ENCODE data around the gene MAP3K12. TPM values are rescaled to one million over a fixed set of nuclear protein-coding genes. Genes with fewer than 3 reads are reported as not detected.

MAP3K12 gene
- total and polyA plus RNA-seq, 2 of the 13 experiments (the other 11 are each of a cell fraction or from before 2014, with no cell fraction given), result 0.20 to 1.1 TPM

DNA sequence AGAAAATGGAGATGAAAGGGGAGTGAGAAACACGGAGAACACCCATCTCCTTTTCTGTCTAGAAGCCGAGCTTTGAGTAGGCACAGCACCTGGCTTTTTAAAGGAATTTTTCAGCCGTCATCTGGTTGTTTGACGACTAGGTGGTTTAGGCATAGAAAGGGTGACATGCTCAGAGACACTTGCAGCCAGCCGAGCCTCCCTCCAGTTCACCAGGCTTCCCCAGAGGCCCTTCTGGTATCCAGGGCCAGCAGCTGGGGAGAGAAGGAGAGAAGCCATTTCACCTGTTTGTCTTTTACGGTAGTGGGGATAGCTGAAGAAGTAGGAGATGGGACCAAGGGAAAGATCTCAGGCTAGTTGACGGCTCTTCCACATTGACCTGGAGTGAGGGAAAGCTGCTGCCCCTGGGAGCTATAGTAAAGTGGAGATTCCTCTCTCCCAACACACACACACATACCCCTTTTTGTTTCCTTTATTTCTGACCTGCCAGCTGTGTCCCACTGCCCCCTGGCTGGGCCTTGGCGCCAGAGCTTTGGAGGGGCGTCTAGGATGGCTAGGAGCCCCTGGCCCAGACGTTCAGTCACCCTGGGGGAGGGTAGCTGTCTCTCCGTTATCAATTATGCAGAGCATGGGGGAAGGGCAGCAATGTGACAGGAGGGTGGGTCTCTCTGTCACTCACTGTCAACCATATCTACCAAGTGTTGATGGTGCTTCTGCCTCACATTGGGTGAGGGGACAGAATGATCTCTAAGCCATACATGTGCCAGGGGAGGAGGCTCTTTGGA, 5.5 kb downstream of the MAP3K12 start (continued):
- TF ChIP-seq, protein P1, sequence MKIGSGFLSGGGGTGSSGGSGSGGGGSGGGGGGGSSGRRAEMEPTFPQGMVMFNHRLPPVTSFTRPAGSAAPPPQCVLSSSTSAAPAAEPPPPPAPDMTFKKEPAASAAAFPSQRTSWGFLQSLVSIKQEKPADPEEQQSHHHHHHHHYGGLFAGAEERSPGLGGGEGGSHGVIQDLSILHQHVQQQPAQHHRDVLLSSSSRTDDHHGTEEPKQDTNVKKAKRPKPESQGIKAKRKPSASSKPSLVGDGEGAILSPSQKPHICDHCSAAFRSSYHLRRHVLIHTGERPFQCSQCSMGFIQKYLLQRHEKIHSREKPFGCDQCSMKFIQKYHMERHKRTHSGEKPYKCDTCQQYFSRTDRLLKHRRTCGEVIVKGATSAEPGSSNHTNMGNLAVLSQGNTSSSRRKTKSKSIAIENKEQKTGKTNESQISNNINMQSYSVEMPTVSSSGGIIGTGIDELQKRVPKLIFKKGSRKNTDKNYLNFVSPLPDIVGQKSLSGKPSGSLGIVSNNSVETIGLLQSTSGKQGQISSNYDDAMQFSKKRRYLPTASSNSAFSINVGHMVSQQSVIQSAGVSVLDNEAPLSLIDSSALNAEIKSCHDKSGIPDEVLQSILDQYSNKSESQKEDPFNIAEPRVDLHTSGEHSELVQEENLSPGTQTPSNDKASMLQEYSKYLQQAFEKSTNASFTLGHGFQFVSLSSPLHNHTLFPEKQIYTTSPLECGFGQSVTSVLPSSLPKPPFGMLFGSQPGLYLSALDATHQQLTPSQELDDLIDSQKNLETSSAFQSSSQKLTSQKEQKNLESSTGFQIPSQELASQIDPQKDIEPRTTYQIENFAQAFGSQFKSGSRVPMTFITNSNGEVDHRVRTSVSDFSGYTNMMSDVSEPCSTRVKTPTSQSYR (CRISPR knock-in tag; IDR thresholded peaks at IDR 0.05; ENCODE audit: borderline replicate concordance), result peak; percentile 78
- TF ChIP-seq SIX1 (CRISPR knock-in tag; IDR thresholded peaks at IDR 0.05; ENCODE audit: borderline replicate concordance), result no peak

DNA sequence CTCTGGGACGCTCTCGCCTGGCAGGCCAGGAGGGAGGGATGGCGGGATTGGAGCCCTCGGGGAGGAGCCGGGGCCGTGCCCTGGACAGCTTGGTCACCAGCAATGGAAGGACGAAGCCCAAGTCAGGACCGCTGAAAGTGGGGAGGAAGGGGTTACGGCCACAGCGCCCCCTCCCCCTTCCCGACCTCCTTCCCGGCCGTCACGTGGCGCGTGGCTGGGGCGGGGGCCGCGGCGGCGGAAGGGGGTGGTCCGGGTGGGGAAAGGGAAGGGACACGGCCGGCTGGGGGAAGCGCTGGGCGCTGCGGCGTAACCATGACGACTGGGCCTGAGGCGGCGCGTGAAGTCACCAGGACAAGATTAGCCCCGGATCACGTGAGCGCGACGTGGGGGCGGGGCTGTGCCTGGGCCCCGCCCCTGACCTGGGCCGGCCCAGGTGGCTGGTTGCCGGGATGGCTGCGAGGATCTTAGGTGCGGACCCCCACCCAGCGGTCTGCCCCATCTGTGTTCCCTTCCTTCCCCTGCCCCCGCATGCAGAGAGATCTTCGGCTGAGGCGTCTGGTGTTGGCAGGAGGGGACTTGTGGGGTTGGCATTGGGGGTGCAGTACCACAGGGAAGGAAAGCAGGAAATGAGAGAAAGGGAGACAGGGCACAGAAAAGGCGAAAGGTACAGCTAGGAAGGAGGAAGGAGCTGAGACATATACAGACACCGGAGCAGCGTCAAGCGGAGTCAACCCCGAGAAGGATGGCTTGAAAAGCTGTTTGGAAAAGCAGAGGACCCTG, 6.2 kb downstream of the MAP3K12 start:
- Histone ChIP-seq H3K9ac (ENCODE audit: insufficient read depth, low read depth, low read length) (peak overlapping the region; percentile 73), H3K4me3 (replicated peaks in 1 of 3; ENCODE audit: insufficient read depth in 1 of 3, low read depth in 2 of 3, low read length in 3 of 3) (peak overlapping the region; percentile 64 to 80 (median 75)), H3K4me1 (ENCODE audit: insufficient read depth, low read length) (peaks cover 51% of the 10 kb centered on the region), H3K27me3 (ENCODE audit: control insufficient read depth in 1 of 2, insufficient read depth in 2 of 2, low read length in 2 of 2) (no peaks in the 10 kb centered on the region; a peak in 1 of 5 replicates), H3K9me3 (ENCODE audit: low read length) (no peaks in the 10 kb centered on the region), H3K27ac (ENCODE audit: extremely low read length, insufficient read depth, low read length) (peak overlapping the region; percentile 33), H2AFZ (ENCODE audit: low read length) (peak overlapping the region; percentile 63), H3K79me2 (ENCODE audit: insufficient read depth, low read length) (no peaks in the 10 kb centered on the region), H4K20me1 (ENCODE audit: insufficient read depth, low read length) (no peaks in the 10 kb centered on the region), H3K4me2 (ENCODE audit: low read depth, low read length) (peak overlapping the region; percentile 100), H3K36me3 (replicated peaks in 1 of 2; ENCODE audit: control insufficient read depth in 1 of 2, insufficient read depth in 2 of 2, low read length in 2 of 2) (no peaks in the 10 kb centered on the region)
- intact Hi-C loops (cut with micrococcal nuclease; ENCODE audit: unreplicated experiment), result no loop called here
- DNase-seq (ENCODE audit: low spot score) (peak; percentile 81), ATAC-seq (peak; percentile 78), FAIRE-seq (peak; percentile 66)
- WGBS (ENCODE audit: low lambda C conversion rate), result 3% methylated on average over 19 of the region's 52 CpGs
- ChIA-PET CTCF (ENCODE audit: low intra/inter-chr PET ratio, low total read pairs) (no interaction called here), POLR2A (interaction anchor here (0.7 to 4.1 kb wide), 10 partner anchors 8 to 313 kb away, joined by 3 to 35 read pairs (median 4); partner anchors contain the start of genes AAAS, CSAD, PRR13 and TARBP2)
- no TSS peak for BruUV-seq (replicated peaks)
- in situ Hi-C loops (cut with HindIII; ENCODE audit: extremely low pct_ligation_motif_present, low pct_unique_long_range_greater_than_20kb), result no loop called here
- TF ChIP-seq KDM1A (CRISPR knock-in tag; IDR thresholded peaks at IDR 0.05), result no peak
- 0 out of 2 replicates have a peak, but pooled peaks have one; percentile 39 for TF ChIP-seq ZNF605 (CRISPR knock-in tag; IDR thresholded peaks at IDR 0.05)
- TF ChIP-seq, protein P2, sequence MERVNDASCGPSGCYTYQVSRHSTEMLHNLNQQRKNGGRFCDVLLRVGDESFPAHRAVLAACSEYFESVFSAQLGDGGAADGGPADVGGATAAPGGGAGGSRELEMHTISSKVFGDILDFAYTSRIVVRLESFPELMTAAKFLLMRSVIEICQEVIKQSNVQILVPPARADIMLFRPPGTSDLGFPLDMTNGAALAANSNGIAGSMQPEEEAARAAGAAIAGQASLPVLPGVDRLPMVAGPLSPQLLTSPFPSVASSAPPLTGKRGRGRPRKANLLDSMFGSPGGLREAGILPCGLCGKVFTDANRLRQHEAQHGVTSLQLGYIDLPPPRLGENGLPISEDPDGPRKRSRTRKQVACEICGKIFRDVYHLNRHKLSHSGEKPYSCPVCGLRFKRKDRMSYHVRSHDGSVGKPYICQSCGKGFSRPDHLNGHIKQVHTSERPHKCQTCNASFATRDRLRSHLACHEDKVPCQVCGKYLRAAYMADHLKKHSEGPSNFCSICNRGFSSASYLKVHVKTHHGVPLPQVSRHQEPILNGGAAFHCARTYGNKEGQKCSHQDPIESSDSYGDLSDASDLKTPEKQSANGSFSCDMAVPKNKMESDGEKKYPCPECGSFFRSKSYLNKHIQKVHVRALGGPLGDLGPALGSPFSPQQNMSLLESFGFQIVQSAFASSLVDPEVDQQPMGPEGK (CRISPR knock-in tag; IDR thresholded peaks at IDR 0.05), result peak; percentile 94
- TF ChIP-seq, protein P3, sequence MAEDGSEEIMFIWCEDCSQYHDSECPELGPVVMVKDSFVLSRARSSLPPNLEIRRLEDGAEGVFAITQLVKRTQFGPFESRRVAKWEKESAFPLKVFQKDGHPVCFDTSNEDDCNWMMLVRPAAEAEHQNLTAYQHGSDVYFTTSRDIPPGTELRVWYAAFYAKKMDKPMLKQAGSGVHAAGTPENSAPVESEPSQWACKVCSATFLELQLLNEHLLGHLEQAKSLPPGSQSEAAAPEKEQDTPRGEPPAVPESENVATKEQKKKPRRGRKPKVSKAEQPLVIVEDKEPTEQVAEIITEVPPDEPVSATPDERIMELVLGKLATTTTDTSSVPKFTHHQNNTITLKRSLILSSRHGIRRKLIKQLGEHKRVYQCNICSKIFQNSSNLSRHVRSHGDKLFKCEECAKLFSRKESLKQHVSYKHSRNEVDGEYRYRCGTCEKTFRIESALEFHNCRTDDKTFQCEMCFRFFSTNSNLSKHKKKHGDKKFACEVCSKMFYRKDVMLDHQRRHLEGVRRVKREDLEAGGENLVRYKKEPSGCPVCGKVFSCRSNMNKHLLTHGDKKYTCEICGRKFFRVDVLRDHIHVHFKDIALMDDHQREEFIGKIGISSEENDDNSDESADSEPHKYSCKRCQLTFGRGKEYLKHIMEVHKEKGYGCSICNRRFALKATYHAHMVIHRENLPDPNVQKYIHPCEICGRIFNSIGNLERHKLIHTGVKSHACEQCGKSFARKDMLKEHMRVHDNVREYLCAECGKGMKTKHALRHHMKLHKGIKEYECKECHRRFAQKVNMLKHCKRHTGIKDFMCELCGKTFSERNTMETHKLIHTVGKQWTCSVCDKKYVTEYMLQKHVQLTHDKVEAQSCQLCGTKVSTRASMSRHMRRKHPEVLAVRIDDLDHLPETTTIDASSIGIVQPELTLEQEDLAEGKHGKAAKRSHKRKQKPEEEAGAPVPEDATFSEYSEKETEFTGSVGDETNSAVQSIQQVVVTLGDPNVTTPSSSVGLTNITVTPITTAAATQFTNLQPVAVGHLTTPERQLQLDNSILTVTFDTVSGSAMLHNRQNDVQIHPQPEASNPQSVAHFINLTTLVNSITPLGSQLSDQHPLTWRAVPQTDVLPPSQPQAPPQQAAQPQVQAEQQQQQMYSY (CRISPR knock-in tag; IDR thresholded peaks at IDR 0.05), result no peak
- 0 out of 2 replicates have a peak, but pooled peaks have one; percentile 18 for TF ChIP-seq MED1 (CRISPR knock-in tag; IDR thresholded peaks at IDR 0.05)
- TF ChIP-seq ZNF143 (CRISPR knock-in tag; IDR thresholded peaks at IDR 0.05), result 0 out of 2 replicates have a peak, but pooled peaks have one; percentile 48

Data from HepG2 (cell line).